ENCODE results near the gene ART1.

Gene ART1

DNA sequence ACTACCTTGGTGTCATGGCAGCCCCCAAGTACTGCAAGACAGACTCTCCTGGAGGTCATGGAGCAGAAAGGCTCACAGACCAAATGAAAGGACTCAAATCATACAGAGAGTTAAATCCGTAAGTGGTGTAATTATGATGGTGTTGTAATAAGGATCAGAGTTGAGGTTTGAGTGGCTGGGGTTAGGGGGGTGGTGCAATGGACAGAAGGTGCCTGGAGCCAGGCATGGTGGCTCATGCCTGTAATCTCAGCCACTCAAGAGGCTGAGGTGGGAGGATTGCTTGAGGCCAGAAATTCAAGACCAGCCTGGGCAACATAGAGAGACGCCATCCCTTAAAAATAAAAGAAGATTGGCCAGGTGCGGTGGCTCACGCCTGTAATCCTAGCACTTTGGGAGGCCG, 21.8 kb upstream of the ART1 start:
- no peak overlapping the region for H3K27ac ChIP-seq
- TF ChIP-seq, protein P1, sequence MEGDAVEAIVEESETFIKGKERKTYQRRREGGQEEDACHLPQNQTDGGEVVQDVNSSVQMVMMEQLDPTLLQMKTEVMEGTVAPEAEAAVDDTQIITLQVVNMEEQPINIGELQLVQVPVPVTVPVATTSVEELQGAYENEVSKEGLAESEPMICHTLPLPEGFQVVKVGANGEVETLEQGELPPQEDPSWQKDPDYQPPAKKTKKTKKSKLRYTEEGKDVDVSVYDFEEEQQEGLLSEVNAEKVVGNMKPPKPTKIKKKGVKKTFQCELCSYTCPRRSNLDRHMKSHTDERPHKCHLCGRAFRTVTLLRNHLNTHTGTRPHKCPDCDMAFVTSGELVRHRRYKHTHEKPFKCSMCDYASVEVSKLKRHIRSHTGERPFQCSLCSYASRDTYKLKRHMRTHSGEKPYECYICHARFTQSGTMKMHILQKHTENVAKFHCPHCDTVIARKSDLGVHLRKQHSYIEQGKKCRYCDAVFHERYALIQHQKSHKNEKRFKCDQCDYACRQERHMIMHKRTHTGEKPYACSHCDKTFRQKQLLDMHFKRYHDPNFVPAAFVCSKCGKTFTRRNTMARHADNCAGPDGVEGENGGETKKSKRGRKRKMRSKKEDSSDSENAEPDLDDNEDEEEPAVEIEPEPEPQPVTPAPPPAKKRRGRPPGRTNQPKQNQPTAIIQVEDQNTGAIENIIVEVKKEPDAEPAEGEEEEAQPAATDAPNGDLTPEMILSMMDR (conservative IDR thresholded peaks at IDR 0.05), result no peak

DNA sequence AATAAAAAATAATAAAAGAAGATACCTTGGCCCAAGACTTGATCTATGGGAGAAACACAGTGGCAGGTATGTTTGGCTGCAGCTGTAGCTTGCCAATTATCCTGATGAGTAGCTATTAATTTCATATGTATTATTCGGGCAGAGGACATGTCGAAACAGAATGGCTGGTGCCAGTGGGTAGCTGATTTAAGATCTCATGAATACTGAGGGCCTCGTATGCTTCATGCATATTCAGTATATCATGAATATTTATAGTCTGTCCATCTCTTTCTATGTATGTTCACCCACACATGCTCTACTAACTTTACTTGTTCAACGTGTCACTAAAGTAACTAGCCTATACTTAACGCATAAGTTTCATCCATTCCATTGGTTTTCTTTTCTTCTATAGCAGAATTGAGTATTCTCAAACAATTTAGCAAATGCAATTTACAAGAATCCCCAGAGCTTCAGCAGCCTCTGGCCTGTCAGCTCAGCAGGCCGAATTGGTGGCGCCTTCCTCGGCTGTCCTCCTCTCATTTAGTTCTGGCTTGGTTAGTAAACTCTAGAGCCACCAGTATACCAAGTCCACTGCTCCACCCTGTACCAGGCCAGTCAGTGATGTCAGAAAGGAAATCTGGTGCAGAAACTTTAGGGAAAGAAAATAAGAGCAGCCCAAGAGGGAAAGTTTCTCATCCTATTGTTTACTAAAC, 21.0 kb upstream of the ART1 start:
- TF ChIP-seq, protein P1 (conservative IDR thresholded peaks at IDR 0.05), result no peak
- no peak overlapping the region for H3K27ac ChIP-seq

DNA sequence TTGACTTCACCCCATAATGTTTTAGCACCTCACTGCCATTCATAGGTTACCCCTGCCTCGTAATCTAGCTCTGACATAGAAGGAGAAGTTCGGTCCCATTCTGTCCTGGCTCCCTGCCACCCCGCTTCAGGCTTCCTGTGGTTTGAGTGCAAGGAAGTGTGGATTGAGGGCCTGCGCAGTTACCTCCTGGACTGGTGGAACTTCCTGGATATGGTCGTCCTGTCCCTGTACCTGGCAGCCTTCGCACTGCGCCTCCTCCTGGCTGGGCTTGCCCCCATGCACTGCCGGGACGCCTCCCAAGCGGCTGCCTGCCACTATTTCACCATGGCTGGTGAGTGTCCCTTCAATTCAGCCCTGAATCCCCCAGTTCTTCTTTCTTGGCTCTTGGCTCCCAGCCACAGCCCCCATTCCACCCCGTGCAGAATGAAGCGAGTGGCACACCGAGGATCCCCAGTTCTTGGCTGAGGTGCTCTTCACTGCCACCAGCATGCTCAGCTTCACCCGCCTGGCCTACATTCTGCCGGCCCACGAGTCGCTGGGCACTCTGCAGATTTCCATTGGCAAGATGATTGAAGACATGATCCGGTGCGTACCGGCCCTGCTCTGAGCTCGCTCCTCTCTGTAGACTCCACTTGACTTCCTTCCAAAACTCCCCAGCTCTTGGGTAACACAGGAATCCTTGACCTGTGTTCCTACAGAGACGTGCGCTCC, 18.5 kb upstream of the ART1 start:
- TF ChIP-seq, protein P1 (conservative IDR thresholded peaks at IDR 0.05), result no peak
- H3K27ac ChIP-seq, result no peak overlapping the region

DNA sequence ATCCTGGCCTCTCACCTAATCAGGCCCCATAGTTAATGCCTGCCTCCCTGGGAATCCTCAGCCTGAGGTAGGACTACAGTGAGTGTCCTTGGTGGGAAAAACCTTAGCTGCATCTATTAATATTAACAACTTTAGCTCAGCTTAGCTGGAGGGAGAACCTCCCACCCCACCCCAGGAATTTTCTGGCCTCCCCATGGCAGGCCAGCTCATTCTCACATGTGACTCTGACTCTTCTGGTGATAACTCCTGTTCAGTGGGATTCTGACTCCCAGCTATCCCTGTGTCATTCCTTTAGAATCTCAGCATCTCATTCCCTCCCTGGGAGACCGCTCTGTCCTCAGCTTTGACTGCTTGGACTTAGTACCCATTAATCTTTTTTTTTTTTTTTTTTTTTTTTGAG, 17.6 kb upstream of the ART1 start:
- H3K27ac ChIP-seq, result no peak overlapping the region
- TF ChIP-seq, protein P1 (conservative IDR thresholded peaks at IDR 0.05), result no peak

DNA sequence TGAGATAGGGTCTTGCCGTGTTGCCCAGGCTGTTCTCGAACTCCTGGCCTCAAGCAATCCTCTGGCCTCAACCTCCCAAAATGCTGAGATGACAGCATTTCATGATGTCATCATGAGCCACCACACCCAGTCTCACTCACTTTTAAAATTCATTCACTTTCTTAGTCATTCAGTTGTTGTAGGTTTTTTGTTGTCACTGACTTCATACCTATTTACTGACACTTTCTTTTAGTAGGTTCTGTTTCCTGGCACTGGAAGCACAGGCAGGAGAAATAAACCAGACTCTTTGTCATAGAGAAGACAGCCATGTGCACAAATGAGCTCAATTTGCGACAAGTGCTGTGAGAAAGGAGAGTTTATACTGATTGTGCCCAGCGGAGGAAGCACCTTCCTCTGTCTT, 13.6 kb upstream of the ART1 start:
- TF ChIP-seq, protein P1 (conservative IDR thresholded peaks at IDR 0.05), result no peak
- no peak overlapping the region for H3K27ac ChIP-seq

DNA sequence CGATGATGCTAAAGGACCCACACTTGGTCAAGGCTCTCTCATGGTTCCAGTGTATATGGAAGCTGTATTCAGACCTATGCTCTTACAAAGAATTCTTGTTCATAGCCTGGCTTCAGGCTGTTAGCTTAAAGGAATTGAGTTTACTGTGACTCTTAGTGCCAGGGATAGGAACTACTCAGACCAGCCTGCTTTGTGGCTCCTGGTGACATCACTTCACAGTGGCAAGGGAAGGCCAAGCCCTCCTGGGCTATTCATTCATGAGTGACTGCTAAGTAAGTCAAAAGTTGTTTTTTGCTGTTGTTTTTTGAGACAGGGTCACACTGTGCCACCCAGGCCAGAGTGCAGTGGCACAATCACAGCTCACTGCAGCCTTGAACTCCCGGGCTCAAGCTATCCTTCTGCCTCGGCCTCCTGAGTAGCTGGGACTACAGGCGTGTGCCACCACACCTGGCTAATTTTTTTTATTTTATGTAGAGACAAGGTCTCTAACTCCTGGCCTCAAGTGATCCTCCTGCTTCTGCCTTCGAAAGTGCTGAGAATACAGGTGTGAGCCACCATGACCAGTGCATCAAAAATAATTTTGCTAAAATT, 12.8 kb upstream of the ART1 start:
- TF ChIP-seq, protein P1 (conservative IDR thresholded peaks at IDR 0.05), result no peak
- H3K27ac ChIP-seq, result no peak overlapping the region

DNA sequence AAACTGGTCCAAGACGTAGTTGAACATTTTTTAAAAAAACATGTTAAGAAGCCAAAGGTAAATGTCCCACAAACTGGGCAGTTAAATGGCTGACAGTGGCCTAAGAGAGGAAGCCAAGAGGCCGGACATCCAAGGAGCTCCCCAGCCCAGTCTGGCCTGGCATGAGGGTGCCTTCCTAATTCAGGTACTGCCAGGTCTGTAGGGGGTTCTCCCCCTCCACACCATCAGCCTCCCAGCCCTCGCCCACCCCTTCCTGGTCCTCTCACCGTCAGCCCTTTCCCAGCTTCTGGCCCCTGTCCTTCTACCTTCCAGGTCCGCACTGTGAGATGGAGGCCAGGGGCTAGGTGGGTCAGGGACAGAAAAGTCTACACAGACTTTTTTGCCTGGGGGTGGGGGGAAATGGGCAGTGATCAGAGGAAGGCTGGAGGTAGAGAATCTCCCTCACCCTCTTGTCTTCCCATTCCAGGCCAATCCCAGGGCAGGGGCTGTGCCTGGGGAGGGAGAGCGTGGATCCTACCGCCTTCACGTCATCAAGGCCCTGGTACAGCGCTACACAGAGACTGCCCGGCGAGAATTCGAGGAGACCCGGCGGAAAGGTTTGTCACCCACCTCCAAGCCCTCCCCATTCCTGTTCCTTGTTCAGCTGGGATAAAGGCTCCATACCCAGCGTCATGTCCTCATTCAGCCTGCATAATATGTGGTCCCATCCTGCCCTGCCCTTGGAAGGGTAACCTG, 9.1 kb upstream of the ART1 start:
- TF ChIP-seq, protein P1 (conservative IDR thresholded peaks at IDR 0.05), result no peak
- no peak overlapping the region for H3K27ac ChIP-seq

All from VCaP (cell line).